ENCODE data around the gene SLC2A9.

SLC2A9 gene

DNA sequence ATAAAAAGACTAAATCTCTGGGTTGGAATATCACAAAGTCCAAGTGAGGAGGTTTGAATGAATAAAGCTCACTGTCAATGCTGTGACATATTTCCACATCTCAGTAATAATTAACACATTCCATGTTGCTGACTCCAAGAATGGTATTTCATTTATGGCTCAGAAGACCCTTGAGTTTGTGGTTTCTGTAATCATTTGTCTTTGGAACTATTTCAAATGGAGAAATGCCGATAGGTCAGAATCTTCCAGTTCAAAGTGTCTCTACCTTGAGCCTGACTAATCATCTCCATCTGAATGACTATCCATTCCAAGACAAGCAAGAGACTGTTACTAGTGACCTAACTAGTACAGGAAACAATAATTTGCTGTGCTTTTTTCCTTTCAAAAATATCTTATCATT is 24.2 kb upstream of the SLC2A9 start:
- DNase-seq (ENCODE audit: low read depth): no peak

DNA sequence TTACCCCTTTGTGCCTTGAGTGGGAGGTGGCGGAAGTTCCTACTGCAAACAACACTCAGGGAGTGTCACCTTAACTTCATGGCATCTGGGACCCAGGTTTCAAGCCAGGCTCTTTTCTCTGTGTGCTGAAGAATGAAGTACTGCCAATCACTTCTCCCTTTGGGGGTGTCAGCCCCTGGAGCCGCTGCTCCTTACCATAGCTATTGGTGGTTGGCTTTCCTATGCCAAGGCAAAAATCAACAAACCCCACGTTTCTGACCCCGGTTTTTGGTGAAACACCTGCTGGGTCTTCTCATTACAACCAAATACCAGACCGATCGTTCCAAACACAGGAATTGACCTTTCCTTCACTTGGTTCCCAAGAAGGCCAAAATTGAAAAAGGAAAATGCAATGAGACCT is 19.7 kb upstream of the SLC2A9 start:
- no peak for DNase-seq (ENCODE audit: low read depth)

DNA sequence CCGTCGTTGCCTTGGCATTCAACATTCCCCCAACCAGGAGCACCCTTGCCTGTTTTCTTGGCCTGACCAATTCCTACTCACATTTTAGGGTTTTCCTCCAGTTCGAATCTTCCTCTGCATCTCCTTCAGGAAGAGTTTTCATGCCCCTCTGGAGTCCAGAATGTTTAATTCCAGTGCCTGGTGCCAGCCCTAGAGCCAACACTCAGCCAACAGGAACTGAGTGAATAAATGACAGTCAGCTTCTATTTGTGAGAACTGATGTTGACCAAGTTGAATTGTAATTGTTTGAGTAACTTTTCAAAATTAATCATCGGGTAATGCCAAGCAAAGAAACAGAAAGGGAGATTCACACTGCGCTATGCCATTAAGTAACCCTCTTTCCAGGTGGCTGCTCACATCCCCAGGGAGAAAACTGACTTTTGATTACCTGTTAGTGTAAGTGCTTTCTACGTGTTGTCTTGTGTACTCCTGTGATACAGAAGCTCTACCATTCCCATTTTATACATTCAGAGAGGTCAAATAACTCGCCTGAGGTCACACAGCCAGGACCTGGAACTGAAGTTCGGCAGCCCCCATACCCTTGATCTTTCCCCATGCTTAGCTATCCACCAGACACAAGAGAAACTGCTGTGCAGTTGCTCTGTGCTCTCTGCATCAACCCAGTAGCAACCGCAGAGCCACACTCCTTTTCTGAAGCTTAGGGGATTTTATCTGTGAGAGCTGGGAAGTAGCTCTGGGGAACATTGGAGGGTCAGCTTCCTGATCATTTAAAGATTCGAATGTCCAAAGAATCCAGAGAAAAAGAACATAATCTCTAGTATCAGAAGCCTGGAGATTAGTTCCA is 19.0 kb upstream of the SLC2A9 start:
- DNase-seq (ENCODE audit: low read depth): no peak

DNA sequence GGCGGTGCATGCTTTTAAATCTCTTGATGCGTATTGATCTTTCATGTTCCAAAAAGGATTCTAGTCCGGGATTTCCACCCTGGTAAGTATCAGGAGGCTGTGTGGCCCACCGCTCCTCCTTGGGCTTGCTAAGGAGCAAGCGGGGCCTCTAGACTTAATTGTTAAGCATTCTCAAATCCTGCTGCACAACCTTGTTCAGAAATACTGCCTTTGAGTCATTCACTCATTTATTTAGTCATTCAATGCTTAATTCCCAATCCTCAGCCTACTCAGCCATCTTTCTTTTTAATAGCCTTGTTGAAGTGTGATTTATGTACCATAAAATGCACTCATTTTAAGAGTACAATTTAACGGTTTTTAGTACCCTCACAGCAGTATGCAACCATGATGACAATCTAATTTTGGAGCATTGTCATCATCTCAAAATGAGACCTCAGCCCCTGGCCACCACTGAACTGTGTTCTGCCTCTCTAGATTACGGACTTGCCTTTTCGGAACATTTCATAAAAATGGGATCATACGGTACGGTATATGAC is 15.6 kb upstream of the SLC2A9 start:
- no peak for DNase-seq (ENCODE audit: low read depth)

DNA sequence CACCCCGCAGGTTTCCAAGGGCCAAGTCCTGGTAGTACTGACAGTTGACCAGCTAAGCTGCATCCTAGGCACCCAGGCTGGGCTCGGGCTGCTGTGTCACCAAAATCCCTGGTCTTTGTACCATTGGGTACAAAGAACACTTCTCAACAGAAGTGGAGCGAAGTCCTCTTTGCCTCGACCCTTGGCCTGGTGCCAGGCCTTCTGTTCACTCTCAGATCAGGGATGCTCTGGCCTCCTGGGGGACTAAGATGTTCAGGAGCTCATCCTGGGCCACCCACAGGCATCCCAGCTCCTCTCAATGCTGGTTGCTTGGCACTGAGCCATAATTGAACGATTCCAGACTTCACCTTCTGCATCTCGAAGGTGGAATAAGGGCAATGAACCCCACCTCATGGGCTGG is 13.8 kb upstream of the SLC2A9 start:
- DNase-seq (ENCODE audit: low read depth): no peak

DNA sequence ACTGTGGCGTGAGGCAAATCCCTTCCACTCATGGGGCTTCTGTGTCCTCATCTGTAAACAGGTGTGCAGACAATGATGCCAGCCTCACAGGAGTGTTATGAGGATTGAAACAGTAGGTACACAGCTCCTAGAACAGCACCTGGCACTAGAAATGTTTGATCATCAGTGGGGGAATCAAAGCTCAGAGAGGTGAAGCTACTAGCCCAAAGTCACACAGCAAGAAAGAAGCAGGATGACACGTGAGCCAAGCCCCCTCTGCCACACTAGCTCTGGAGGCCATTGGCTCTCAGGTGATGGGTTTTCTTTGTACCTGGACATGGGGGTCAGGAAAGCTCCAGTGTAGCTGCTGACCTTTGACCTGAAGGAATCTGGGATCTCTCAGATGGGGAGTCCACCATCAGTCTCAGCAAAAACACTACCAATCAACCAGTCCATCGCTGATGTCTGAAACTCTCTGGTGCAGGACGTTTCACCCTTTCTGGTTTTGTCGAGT is 13.4 kb upstream of the SLC2A9 start:
- no peak for DNase-seq (ENCODE audit: low read depth)

DNA sequence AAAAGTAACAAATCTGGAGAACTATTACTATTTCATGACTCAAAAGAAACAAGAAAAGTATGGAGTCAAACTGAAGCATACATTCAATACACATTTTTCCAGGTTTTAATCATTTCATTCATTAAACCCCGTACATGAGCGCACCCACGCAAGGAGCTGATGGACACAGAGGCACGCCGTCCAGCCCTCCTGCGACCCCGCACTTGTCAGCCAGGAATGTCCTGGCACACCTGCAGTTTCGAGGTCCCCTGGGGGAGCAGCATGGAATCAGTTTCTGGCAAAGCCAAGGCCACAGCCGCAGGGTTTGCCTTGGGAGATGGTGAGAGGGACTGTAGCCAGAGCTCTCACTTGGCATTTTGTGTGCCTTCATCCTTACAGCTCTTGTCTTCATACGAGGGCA is 12.8 kb upstream of the SLC2A9 start:
- DNase-seq (ENCODE audit: low read depth): no peak

DNA sequence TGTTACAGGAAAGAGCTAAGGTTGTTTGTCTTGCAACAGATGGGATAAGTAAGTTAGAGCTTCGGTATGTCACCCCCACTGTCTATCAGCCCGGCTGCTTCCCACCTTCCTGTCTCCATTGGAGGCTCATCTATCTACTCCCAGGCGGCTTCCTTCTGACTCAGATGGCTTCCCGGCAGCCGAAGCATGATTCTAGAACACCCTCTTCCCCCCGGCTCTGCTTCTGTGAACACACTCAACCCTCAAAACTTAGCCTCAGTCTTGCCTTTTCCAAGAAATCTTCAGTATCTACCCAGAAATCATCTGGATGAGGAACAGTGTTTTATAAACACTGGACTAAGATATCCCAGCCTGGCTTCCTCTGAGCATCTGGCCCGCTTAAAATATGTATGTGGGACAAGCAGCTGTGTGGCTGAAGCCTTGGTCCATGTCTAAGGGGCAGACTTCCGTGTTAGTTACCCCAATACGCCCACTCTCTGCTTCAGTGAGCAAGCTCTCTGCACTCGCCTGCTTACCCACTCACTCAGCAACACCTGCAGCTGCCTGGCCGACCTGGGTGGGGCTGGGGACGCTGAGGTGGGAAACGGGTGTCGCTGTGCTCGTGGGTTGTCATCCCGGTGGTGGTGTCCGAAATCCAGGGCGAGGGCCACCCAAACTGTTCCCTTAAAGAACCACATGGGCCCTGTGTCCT is 12.0 kb upstream of the SLC2A9 start:
- no peak for DNase-seq (ENCODE audit: low read depth)

DNA sequence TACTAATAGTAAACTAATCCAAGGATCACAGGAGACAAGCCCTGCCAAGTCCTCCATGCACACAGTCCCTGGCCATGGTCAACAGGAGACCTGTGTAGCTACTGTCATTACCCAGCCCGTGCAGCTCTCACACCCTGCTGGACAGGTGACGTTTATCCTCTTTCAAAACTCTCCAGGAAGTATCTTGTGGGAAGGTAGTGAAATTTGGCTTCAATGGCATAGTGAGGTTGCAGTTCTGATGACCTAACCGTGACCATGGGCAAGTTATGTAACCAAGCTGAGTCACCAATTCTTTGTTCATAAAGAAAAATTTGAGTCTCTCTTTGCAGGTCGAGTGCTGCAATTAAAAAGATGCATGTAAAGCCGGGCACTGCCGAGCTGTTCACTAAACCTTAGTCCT is 11.3 kb upstream of the SLC2A9 start:
- DNase-seq (ENCODE audit: low read depth): no peak

DNA sequence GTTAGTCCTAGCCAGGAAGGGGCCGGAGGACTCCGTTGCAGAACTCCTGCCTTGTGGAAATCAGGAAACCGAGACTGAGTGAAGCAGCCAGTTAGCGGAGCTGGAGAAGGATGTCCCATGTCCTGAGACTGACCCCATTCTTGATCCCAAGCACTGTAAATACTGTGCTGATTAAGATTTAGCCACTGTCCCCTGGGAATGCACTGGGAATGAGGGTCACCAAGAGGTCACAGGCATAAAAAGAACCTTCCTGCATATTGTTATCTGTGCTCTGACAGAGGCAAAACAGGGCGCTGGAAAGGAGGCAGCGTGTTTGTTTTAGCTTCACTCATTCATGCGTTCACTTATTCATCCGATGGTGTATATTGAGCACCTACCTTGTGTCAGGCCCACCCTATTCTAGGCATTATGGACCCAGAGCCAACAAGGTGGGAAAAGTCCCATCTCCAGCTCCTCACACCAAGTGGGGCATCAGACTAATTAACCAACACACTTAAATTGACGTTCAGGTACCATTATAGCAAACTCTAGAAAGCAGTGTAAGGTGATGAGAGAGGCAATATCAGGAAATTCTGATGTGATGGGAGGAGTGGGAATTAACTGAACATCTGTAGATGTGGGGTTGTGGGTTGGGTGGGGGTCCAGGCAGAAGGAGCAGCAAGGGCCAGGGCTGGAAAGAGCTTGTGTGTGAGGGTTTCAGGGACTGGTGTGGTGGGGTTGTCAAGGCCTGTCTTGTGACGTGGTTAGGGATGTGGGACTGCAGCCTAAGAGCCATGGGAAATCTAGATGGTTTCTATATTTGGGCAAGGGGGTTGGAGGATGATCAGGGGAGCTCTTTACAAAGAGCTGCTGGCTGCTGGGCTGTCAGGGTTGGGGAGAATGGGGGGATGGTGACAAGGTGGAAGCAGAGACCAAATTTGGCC is 10.6 kb upstream of the SLC2A9 start:
- no peak for DNase-seq (ENCODE audit: low read depth)

DNA sequence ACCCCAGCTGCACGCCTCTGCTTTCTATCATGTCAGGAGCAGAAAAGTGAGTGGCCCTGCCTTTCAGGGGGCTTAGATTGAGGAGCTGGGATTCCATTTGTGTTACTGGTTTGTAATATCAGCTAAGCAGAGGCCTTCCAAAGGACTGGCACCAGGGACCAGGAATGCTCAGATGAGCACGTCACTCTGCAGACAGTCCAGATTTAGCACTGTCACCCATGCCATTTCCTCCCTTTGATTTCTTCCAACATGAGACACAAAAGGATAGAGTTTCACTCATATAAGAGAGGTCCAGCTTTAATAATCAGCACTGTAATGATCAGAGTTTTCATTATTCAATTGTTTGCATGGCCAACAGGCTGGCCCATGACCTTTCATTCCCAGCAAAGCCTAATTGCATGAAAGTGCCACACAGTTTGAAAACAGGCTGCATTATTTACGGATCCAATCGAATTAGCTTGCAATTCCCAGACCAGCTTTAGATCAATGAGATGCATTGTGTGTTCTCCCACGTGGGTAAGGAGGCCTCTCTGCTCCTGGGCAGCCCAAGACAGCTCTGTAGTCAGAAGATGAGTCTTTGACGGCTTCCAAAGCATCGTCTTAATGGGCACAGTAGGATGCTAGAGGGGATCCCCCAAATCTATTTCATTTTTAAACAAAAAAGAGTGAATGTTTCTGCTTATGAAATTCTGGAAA is 9.8 kb upstream of the SLC2A9 start:
- DNase-seq (ENCODE audit: low read depth): no peak

DNA sequence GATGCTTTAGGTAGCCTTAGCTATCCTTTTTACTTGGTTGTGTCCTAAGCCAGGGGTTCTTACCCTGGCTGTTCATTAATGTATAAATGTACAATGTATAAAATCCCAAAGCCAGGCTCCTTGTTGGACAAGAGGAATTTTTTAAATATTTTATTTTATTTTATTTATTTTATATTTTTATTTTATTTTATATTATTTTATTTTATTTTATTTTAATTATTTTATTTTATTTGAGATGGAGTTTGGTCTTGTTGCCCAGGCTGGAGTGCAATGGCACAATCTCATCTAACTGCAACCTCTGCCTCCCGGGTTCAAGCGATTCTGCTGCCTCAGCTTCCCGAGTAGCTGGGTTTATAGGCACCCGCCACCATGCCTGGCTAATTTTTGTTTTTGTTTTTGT is 8.1 kb upstream of the SLC2A9 start:
- DNase-seq (ENCODE audit: low read depth): no peak

DNA sequence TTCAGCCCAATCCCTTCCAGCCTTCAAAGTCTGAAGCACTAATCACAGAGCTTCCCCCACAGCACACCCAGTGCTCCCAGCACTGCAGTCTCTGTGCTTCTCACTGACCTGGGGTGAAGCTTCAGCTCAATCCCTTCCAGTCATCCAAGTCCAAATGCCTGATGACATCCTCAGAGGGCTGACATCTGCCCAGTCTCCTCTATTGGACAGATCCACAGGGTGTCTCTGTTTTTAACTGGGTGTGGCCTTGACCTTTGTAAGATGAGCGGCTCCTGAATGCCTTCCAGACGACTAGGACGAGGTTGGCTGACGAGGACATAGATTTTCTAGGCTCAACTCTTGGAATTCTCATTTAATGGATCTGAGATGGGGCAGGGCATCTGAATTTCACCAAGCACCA is 7.6 kb upstream of the SLC2A9 start:
- DNase-seq (ENCODE audit: low read depth): no peak

DNA sequence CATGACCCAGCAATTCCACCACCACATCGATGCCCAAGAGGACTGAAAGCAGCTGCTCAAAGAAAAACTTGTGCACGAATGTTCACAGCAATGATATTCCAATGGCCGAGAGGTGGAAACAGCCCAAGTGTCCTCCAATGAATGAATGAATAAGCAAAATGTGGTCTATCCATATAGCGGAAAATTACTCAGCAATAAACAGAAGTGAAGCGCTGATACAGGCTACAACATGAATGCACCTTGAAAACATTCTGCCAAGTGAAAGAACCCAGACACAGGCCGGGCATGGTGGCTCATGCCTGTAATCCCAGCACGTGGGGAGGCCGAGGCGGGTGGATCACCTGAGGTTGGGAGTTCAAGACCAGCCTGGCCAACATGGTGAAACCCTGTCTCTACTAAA is 5.2 kb upstream of the SLC2A9 start:
- DNase-seq (ENCODE audit: low read depth): no peak

DNA sequence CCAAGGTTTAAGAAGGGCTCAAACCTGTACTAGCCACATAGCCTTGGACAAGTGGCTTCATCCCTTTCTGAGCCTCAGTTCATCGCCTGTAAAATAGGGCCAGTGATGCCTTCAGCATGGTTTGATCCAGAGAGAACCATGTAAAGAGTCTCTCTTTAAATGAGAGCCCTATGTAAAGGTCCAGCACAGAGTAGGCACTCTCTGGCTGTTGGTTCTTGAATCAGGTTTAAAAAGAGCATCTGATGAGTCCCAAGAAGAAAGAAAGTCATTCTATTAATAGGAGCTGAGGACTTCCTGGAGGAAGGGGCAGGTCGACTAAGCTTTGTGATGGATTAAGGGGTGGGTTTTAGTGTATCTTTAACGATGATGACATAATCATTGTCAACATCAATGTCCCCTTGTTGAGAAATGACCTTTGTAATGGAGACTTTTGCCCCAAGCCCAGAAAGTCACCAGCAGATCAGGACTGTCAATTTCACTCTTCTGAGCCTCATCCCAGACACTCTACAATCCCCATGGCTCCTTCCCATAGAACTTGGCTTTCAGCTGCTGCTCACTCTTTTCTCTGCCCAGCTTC is 4.0 kb upstream of the SLC2A9 start:
- no peak for DNase-seq (ENCODE audit: low read depth)

DNA sequence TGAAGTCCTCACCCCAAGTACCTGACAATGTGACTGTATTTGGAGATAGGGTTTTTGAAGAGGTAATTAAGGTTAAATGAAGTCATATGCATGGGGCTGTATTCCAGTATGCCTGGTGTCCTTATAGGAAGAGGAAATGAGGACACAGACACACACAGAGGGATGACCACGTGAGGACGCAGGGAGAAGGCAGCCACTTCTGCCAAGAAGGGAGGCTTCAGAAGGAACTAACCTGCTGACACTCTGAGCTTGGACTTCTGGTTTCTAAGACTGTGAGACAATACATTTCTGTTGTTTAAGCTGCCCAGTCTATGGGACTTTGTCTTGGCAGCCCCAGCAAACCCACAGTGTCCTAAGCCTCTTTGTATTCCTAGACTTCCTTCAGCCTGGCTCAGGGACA is 3.0 kb upstream of the SLC2A9 start:
- DNase-seq (ENCODE audit: low read depth): no peak

DNA sequence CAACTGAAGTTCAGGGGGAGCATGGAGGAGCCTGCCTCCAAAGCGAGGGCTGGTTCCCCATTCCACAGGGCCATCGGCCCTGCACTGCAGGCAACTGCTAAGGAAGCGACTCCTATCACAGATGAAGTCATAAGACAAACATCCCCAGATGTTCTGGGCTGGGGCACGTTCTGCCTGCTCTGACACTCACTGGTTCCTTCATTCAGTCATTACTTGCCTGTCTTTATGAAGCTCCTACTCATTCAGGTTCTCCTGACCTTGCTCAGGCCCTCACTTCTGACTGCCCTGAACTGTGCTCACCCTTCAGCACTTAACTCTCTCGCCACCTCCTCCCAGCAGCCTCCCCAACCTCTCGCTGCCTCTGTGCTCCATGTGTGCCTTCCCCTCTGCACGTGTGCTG is 2.5 kb upstream of the SLC2A9 start:
- DNase-seq (ENCODE audit: low read depth): no peak

DNA sequence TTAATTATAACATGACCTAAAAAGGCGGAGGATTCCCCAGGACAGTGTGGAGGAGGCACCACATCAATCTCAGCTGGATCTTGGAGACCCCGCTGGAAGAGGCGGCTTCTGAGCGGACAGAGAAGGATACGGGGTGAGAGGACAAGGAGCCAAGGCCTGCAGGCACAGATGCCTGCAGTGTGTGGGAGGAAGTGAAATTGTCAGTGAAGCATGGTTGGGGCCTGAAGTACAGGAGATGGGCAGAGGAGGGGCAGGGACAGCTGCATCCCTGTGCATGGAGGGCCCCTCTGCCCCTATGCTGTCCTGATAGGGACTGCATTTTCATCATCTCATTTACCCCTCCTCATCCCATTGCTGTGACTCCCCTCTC is 1.7 kb upstream of the SLC2A9 start:
- no peak for DNase-seq (ENCODE audit: low read depth)

DNA sequence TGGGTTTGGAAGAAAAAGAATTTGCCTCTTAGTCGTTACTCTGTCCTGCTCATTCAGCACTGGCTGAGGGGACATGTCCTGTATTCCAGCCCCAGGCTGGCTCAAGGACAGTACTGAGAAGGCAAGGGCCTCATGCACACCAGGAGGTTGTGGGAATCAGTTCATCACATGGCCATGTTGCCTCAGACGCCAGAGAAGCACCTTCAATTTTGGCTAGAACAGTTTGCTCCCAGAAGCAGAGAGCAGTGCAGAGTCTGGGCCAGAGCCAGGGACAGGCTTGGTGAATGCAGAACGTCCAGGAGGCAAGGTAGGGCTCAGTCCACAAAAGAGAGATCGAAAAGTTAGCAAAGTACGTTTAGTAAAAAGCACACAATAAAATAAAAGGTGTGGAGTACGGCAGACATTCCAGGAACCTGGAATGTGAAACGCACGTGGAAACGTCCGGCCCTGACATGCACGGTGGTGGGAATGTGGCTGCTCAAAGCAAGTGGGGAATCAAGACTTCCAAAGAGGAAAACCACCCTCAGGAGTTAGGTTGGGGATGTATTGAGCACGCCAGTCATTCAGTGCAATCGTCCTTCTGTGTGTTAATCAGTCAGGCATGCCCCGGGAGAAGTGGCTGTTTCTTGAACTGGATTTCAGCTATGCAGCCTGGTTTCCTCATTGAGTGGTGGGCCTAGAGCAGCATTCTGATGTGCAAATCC is 1.2 kb upstream of the SLC2A9 start:
- DNase-seq (ENCODE audit: low read depth): no peak

DNA sequence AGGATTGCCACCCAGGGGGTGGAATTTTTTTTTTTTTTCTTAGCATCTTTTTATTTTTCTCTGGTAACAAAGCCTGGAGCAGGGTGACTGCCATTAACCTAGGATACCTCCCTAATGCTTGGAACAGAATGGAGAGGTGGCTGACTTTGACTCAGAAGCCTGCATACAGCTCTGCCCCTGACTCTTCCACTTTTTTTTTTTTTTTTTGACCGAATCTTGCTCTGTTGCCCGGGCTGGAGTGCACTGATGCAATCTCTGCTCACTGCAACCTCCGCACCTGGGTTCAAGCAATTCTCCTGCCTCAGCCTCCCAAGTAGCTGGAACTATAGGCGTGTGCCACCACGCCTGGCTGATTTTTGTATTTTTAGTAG is 341 bp upstream of the SLC2A9 start:
- no peak for DNase-seq (ENCODE audit: low read depth)

DNA sequence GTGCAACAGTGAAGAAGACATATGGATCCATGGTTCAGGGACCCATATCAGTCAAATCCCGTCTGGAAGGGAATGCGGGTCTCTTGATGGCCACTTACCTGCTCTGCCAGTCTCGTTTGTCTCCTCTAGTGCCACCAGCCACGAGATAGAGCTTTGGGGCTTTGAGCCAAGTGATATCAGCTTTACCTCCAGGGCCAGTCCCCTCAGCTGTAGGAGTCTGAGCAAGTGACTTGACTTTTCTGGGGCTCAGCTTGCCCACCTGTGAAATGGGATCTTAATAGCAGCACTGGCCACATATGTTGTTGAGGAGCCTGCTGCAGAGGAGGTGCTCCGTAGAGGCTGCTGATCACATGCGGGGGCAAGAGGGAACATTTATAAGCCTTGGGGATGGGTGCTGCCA is 1.2 kb downstream of the SLC2A9 start:
- no peak for DNase-seq (ENCODE audit: low read depth)
